ENCODE results near the gene TRPV6.

Gene TRPV6

GRCh38 chr7:142835487-142835886, 50.1 kb downstream of the TRPV6 start:
- Histone ChIP-seq H3K9ac (ENCODE audit: low read length) (no peak overlapping the region), H3K4me3 (ENCODE audit: insufficient read depth in 1 of 2, low read depth in 1 of 2, low read length in 2 of 2) (no peak overlapping the region), H2BK120ac (ENCODE audit: low read depth, low read length) (no peak overlapping the region), H3K18ac (ENCODE audit: low read depth in 1 of 2, low read length in 2 of 2) (no peak overlapping the region), H2BK12ac (ENCODE audit: low read length in 2 of 2) (no peak overlapping the region), H3K23ac (ENCODE audit: low read length in 2 of 2) (no peak overlapping the region), H3K36me3 (ENCODE audit: control insufficient read depth in 1 of 2, insufficient read depth in 2 of 2, low read depth in 1 of 2, low read length in 2 of 2) (no peaks in the 10 kb centered on the region), H2AK5ac (ENCODE audit: low read length, severe bottlenecking) (no peak overlapping the region), H3K9me3 (ENCODE audit: control insufficient read depth, low read length) (no peaks in the 10 kb centered on the region), H4K8ac (ENCODE audit: low read length) (no peak overlapping the region), H3K4me2 (ENCODE audit: low read length, poor library complexity, severe bottlenecking) (no peak overlapping the region), H3K27ac (ENCODE audit: low read length, poor library complexity, severe bottlenecking) (no peak overlapping the region), H2BK15ac (ENCODE audit: low read depth, poor library complexity, severe bottlenecking) (no peak overlapping the region), H3K79me1 (replicated peaks; ENCODE audit: low read length, poor library complexity, severe bottlenecking) (no peaks in the 10 kb centered on the region), H3K4ac (ENCODE audit: low read depth in 1 of 2, low read length in 2 of 2) (no peak overlapping the region), H2AFZ (ENCODE audit: low read depth, low read length) (no peak overlapping the region), H3K14ac (ENCODE audit: low read length in 2 of 2) (no peak overlapping the region), H2BK5ac (ENCODE audit: low read depth, low read length, poor library complexity, severe bottlenecking) (no peak overlapping the region), H3K4me1 (ENCODE audit: control insufficient read depth, insufficient read depth, low read depth, low read length) (no peaks in the 10 kb centered on the region), H3K27me3 (ENCODE audit: control insufficient read depth in 1 of 2, insufficient read depth in 1 of 2, low read length in 2 of 2) (no peaks in the 10 kb centered on the region), H4K91ac (ENCODE audit: low read length) (no peak overlapping the region)
- 59% methylated on average over 2 of the region's 3 CpGs for WGBS
- no peak for DNase-seq

GRCh38 chr7:142833174-142834048, 52.1 kb downstream of the TRPV6 start:
- no peak overlapping the region for H2BK15ac ChIP-seq (ENCODE audit: low read depth, poor library complexity, severe bottlenecking)
- H3K9me3 ChIP-seq (ENCODE audit: control insufficient read depth, low read length), result no peaks in the 10 kb centered on the region
- H3K27me3 ChIP-seq (ENCODE audit: control insufficient read depth in 1 of 2, insufficient read depth in 1 of 2, low read length in 2 of 2), result no peaks in the 10 kb centered on the region
- H3K14ac ChIP-seq (ENCODE audit: low read length in 2 of 2), result no peak overlapping the region
- no peak overlapping the region for H2AK5ac ChIP-seq (ENCODE audit: low read length, severe bottlenecking)
- H3K4me1 ChIP-seq (ENCODE audit: control insufficient read depth, insufficient read depth, low read depth, low read length), result no peaks in the 10 kb centered on the region
- H3K9ac ChIP-seq (ENCODE audit: low read length), result no peak overlapping the region
- H3K4me2 ChIP-seq (ENCODE audit: low read length, poor library complexity, severe bottlenecking), result no peak overlapping the region
- no peak overlapping the region for H2BK5ac ChIP-seq (ENCODE audit: low read depth, low read length, poor library complexity, severe bottlenecking)
- DNase-seq, result no peak
- H3K4me3 ChIP-seq (ENCODE audit: insufficient read depth in 1 of 2, low read depth in 1 of 2, low read length in 2 of 2), result no peak overlapping the region
- no peak overlapping the region for H3K23ac ChIP-seq (ENCODE audit: low read length in 2 of 2)
- no peak overlapping the region for H3K4ac ChIP-seq (ENCODE audit: low read depth in 1 of 2, low read length in 2 of 2)
- no peaks in the 10 kb centered on the region for H3K79me1 ChIP-seq (replicated peaks; ENCODE audit: low read length, poor library complexity, severe bottlenecking)
- no peak overlapping the region for H4K91ac ChIP-seq (ENCODE audit: low read length)
- no peak overlapping the region for H2BK120ac ChIP-seq (ENCODE audit: low read depth, low read length)
- H3K18ac ChIP-seq (ENCODE audit: low read depth in 1 of 2, low read length in 2 of 2), result no peak overlapping the region
- no peak overlapping the region for H3K27ac ChIP-seq (ENCODE audit: low read length, poor library complexity, severe bottlenecking)
- WGBS, result 72% methylated on average over 5 of the region's 6 CpGs
- no peak overlapping the region for H2AFZ ChIP-seq (ENCODE audit: low read depth, low read length)
- H3K36me3 ChIP-seq (ENCODE audit: control insufficient read depth in 1 of 2, insufficient read depth in 2 of 2, low read depth in 1 of 2, low read length in 2 of 2), result no peaks in the 10 kb centered on the region
- H2BK12ac ChIP-seq (ENCODE audit: low read length in 2 of 2), result no peak overlapping the region
- no peak overlapping the region for H4K8ac ChIP-seq (ENCODE audit: low read length)

- Histone ChIP-seq H3K4ac (ENCODE audit: low read depth in 1 of 2, low read length in 2 of 2) (no peak overlapping the region), H3K9ac (ENCODE audit: low read length) (no peak overlapping the region), H2AFZ (ENCODE audit: low read depth, low read length) (no peak overlapping the region), H2BK15ac (ENCODE audit: low read depth, poor library complexity, severe bottlenecking) (no peak overlapping the region), H3K4me3 (ENCODE audit: insufficient read depth in 1 of 2, low read depth in 1 of 2, low read length in 2 of 2) (no peak overlapping the region), H3K23ac (ENCODE audit: low read length in 2 of 2) (no peak overlapping the region), H3K27me3 (ENCODE audit: control insufficient read depth in 1 of 2, insufficient read depth in 1 of 2, low read length in 2 of 2) (no peaks in the 10 kb centered on the region), H2BK120ac (ENCODE audit: low read depth, low read length) (no peak overlapping the region), H3K14ac (ENCODE audit: low read length in 2 of 2) (no peak overlapping the region), H3K27ac (ENCODE audit: low read length, poor library complexity, severe bottlenecking) (no peak overlapping the region), H3K18ac (ENCODE audit: low read depth in 1 of 2, low read length in 2 of 2) (no peak overlapping the region), H4K91ac (ENCODE audit: low read length) (no peak overlapping the region), H3K4me2 (ENCODE audit: low read length, poor library complexity, severe bottlenecking) (no peak overlapping the region), H4K8ac (ENCODE audit: low read length) (no peak overlapping the region), H2BK12ac (ENCODE audit: low read length in 2 of 2) (no peak overlapping the region), H2AK5ac (ENCODE audit: low read length, severe bottlenecking) (no peak overlapping the region), H3K9me3 (ENCODE audit: control insufficient read depth, low read length) (no peaks in the 10 kb centered on the region), H2BK5ac (ENCODE audit: low read depth, low read length, poor library complexity, severe bottlenecking) (no peak overlapping the region), H3K4me1 (ENCODE audit: control insufficient read depth, insufficient read depth, low read depth, low read length) (no peaks in the 10 kb centered on the region), H3K36me3 (ENCODE audit: control insufficient read depth in 1 of 2, insufficient read depth in 2 of 2, low read depth in 1 of 2, low read length in 2 of 2) (no peaks in the 10 kb centered on the region), H3K79me1 (replicated peaks; ENCODE audit: low read length, poor library complexity, severe bottlenecking) (no peaks in the 10 kb centered on the region)
- 78% methylated on average over 1 of the region's 2 CpGs for WGBS
- DNase-seq, result no peak
These were observed 53.1 kb downstream of the TRPV6 start for GRCh38 chr7:142832417-142832816.

GRCh38 chr7:142827951-142828500, 57.5 kb downstream of the TRPV6 start:
- H3K79me1 ChIP-seq (replicated peaks; ENCODE audit: low read length, poor library complexity, severe bottlenecking), result no peaks in the 10 kb centered on the region
- no peak overlapping the region for H3K4ac ChIP-seq (ENCODE audit: low read depth in 1 of 2, low read length in 2 of 2)
- no peak overlapping the region for H3K23ac ChIP-seq (ENCODE audit: low read length in 2 of 2)
- no peak overlapping the region for H3K9ac ChIP-seq (ENCODE audit: low read length)
- H3K36me3 ChIP-seq (ENCODE audit: control insufficient read depth in 1 of 2, insufficient read depth in 2 of 2, low read depth in 1 of 2, low read length in 2 of 2), result no peaks in the 10 kb centered on the region
- no peak overlapping the region for H2AFZ ChIP-seq (ENCODE audit: low read depth, low read length)
- H3K27me3 ChIP-seq (ENCODE audit: control insufficient read depth in 1 of 2, insufficient read depth in 1 of 2, low read length in 2 of 2), result peaks cover 0 to 5% of the 10 kb centered on the region in 2 experiments
- H3K18ac ChIP-seq (ENCODE audit: low read depth in 1 of 2, low read length in 2 of 2), result no peak overlapping the region
- no peak overlapping the region for H2BK120ac ChIP-seq (ENCODE audit: low read depth, low read length)
- no peak overlapping the region for H4K91ac ChIP-seq (ENCODE audit: low read length)
- H3K9me3 ChIP-seq (ENCODE audit: control insufficient read depth, low read length), result peaks cover 3% of the 10 kb centered on the region
- 62% methylated on average over 1 of the region's 1 CpG for WGBS
- no peak overlapping the region for H2AK5ac ChIP-seq (ENCODE audit: low read length, severe bottlenecking)
- H4K8ac ChIP-seq (ENCODE audit: low read length), result no peak overlapping the region
- H3K14ac ChIP-seq (ENCODE audit: low read length in 2 of 2), result no peak overlapping the region
- no peak overlapping the region for H2BK12ac ChIP-seq (ENCODE audit: low read length in 2 of 2)
- no peak overlapping the region for H3K4me2 ChIP-seq (ENCODE audit: low read length, poor library complexity, severe bottlenecking)
- no peak overlapping the region for H2BK15ac ChIP-seq (ENCODE audit: low read depth, poor library complexity, severe bottlenecking)
- no peak overlapping the region for H3K27ac ChIP-seq (ENCODE audit: low read length, poor library complexity, severe bottlenecking)
- no peak overlapping the region for H2BK5ac ChIP-seq (ENCODE audit: low read depth, low read length, poor library complexity, severe bottlenecking)
- H3K4me1 ChIP-seq (ENCODE audit: control insufficient read depth, insufficient read depth, low read depth, low read length), result no peaks in the 10 kb centered on the region
- DNase-seq, result no peak
- H3K4me3 ChIP-seq (ENCODE audit: insufficient read depth in 1 of 2, low read depth in 1 of 2, low read length in 2 of 2), result no peak overlapping the region
